ENCODE results near the gene GPRC5C.
A peak's percentile ranks its signal among the peaks of the same experiment; 100 is the strongest.

DNA sequence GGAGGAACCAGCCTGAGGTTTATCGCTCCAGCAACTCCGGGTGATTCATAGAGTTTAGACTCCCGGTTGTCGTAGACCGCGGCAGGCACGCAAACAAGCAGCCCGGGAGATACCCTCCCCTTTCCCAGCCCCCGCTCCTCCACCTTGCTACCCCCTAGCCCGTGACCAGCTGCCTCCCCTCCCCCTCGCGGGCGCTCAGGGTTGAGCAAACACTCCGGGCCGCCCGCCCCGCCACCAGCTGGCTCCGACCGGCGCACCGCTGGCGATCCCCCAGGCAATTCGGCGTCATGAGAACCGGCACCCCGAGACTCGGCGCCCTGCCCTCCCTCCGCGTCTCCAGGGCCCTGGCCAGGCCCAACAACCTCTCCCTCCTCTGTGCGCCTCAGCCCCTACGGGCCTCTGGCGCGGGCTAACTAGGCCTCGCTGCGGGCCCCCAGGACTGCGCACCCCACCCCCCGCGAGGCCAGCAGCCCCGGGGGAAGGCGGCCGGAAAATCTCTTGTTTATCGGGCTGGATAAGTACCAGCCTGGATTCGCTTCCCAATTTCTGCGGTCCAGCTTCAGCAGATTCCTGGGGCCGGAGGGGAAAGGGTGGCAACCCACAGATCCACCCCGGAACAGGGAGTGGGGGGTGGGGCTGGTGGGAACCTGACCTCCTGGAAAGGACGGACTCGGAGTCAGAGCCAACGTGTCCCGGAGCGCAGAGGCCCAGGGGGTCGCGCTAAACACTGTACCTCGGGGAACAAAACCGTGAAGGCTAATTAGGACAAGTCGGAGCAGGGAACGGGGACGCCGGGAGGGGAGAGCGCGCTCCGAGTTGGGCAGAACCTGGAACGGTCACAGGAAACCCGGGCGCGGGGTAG, 951 bp upstream of the GPRC5C start:
- TF ChIP-seq, protein P1, sequence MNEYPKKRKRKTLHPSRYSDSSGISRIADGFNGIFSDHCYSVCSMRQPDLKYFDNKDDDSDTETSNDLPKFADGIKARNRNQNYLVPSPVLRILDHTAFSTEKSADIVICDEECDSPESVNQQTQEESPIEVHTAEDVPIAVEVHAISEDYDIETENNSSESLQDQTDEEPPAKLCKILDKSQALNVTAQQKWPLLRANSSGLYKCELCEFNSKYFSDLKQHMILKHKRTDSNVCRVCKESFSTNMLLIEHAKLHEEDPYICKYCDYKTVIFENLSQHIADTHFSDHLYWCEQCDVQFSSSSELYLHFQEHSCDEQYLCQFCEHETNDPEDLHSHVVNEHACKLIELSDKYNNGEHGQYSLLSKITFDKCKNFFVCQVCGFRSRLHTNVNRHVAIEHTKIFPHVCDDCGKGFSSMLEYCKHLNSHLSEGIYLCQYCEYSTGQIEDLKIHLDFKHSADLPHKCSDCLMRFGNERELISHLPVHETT (tag by site-specific recombination; IDR thresholded peaks at IDR 0.05): 0 out of 2 replicates have a peak, but pooled peaks have one; percentile 52
- TF ChIP-seq, protein P2, sequence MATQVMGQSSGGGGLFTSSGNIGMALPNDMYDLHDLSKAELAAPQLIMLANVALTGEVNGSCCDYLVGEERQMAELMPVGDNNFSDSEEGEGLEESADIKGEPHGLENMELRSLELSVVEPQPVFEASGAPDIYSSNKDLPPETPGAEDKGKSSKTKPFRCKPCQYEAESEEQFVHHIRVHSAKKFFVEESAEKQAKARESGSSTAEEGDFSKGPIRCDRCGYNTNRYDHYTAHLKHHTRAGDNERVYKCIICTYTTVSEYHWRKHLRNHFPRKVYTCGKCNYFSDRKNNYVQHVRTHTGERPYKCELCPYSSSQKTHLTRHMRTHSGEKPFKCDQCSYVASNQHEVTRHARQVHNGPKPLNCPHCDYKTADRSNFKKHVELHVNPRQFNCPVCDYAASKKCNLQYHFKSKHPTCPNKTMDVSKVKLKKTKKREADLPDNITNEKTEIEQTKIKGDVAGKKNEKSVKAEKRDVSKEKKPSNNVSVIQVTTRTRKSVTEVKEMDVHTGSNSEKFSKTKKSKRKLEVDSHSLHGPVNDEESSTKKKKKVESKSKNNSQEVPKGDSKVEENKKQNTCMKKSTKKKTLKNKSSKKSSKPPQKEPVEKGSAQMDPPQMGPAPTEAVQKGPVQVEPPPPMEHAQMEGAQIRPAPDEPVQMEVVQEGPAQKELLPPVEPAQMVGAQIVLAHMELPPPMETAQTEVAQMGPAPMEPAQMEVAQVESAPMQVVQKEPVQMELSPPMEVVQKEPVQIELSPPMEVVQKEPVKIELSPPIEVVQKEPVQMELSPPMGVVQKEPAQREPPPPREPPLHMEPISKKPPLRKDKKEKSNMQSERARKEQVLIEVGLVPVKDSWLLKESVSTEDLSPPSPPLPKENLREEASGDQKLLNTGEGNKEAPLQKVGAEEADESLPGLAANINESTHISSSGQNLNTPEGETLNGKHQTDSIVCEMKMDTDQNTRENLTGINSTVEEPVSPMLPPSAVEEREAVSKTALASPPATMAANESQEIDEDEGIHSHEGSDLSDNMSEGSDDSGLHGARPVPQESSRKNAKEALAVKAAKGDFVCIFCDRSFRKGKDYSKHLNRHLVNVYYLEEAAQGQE (tag by site-specific recombination; IDR thresholded peaks at IDR 0.05): 0 out of 2 replicates have a peak, but pooled peaks have one; percentile 14
- TF ChIP-seq, protein P3, sequence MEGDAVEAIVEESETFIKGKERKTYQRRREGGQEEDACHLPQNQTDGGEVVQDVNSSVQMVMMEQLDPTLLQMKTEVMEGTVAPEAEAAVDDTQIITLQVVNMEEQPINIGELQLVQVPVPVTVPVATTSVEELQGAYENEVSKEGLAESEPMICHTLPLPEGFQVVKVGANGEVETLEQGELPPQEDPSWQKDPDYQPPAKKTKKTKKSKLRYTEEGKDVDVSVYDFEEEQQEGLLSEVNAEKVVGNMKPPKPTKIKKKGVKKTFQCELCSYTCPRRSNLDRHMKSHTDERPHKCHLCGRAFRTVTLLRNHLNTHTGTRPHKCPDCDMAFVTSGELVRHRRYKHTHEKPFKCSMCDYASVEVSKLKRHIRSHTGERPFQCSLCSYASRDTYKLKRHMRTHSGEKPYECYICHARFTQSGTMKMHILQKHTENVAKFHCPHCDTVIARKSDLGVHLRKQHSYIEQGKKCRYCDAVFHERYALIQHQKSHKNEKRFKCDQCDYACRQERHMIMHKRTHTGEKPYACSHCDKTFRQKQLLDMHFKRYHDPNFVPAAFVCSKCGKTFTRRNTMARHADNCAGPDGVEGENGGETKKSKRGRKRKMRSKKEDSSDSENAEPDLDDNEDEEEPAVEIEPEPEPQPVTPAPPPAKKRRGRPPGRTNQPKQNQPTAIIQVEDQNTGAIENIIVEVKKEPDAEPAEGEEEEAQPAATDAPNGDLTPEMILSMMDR (tag by site-specific recombination; IDR thresholded peaks at IDR 0.05): 0 out of 2 replicates have a peak, but pooled peaks have one; percentile 46
- no peak for TF ChIP-seq ZNF677 (tag by site-specific recombination; IDR thresholded peaks at IDR 0.05)
- TF ChIP-seq ZNF561 (tag by site-specific recombination; IDR thresholded peaks at IDR 0.05; ENCODE audit: borderline replicate concordance): no peak; the same call in 1 of the 2 replicates
- no peak for TF ChIP-seq ZNF174 (tag by site-specific recombination; IDR thresholded peaks at IDR 0.05)
- TF ChIP-seq ZNF169 (tag by site-specific recombination; IDR thresholded peaks at IDR 0.05): no peak
- peak; percentile 50 for TF ChIP-seq ZNF121 (tag by site-specific recombination; IDR thresholded peaks at IDR 0.05)
- TF ChIP-seq ZNF248 (tag by site-specific recombination; IDR thresholded peaks at IDR 0.05): no peak
- peak; percentile 88 for TF ChIP-seq ZEB2 (tag by site-specific recombination; IDR thresholded peaks at IDR 0.05)
- TF ChIP-seq KLF16 (tag by site-specific recombination; IDR thresholded peaks at IDR 0.05): peak; percentile 53; the same call in 1 of the 2 replicates
- TF ChIP-seq BCL11B (tag by site-specific recombination; IDR thresholded peaks at IDR 0.05; ENCODE audit: low read depth): no peak
